Astrocyte (in vitro differentiated cells and primary cell): Measurements from ENCODE around the gene KCNK13. TPM values are rescaled to one million over a fixed set of nuclear protein-coding genes. Genes with fewer than 3 reads are reported as not detected.

Experiments
- DNase-seq: peaks from one replicate; pipeline ENCODE4 v3.0.0-alpha.2; 2010; ENCODE audit warnings: low read depth
- FAIRE-seq: peaks from 2 replicates; lab custom pipeline; 2011; peaks lifted over from hg19 to GRCh38; lab: Jason Lieb, UNC
- H2AFZ ChIP-seq: 2 replicates; pipeline ENCODE4 v1.6.0; 2012; ENCODE audit warnings: low read depth, low read length, inconsistent platforms
- H3K27ac ChIP-seq: 2 replicates; pipeline ENCODE4 v1.5.1; 2011; ENCODE audit warnings: low read depth, low read length, inconsistent platforms
- H3K27me3 ChIP-seq: 2 replicates; pipeline ENCODE4 v1.6.0; 2011; ENCODE audit warnings: low read length, inconsistent platforms; ENCODE audit not compliant: insufficient read depth
- H3K36me3 ChIP-seq: 2 replicates; pipeline ENCODE4 v1.5.1; 2011; ENCODE audit warnings: low read length, inconsistent platforms; ENCODE audit not compliant: insufficient read depth
- H3K4me1 ChIP-seq: 2 replicates; pipeline ENCODE4 v1.5.1; 2011; ENCODE audit warnings: low read length, inconsistent platforms; ENCODE audit not compliant: insufficient read depth
- H3K4me2 ChIP-seq: 2 replicates; pipeline ENCODE4 v1.6.0; 2012; ENCODE audit warnings: low read length, inconsistent platforms
- H3K4me3 ChIP-seq: 2 replicates; pipeline ENCODE4 v1.5.1; 2011; ENCODE audit warnings: low read depth, mild to moderate bottlenecking, low read length, inconsistent platforms; ENCODE audit not compliant: insufficient read depth
- H3K79me2 ChIP-seq: 2 replicates; pipeline ENCODE4 v1.6.0; 2012; ENCODE audit warnings: mild to moderate bottlenecking, low read length, inconsistent platforms; ENCODE audit not compliant: insufficient read depth
- H3K9ac ChIP-seq: 2 replicates; pipeline ENCODE4 v1.6.0; 2012; ENCODE audit warnings: mild to moderate bottlenecking, low read length, inconsistent platforms
- H3K9me3 ChIP-seq: 2 replicates; pipeline ENCODE4 v1.5.1; 2012; ENCODE audit warnings: low read depth, mild to moderate bottlenecking, low read length, inconsistent platforms; ENCODE audit not compliant: insufficient read depth
- H4K20me1 ChIP-seq: 2 replicates; pipeline ENCODE4 v1.6.0; 2012; ENCODE audit warnings: low read length, inconsistent platforms; ENCODE audit not compliant: insufficient read depth
- H3K27ac Mint-ChIP-seq: one replicate; pipeline ENCODE4 v1.8.0; 2021; ENCODE audit warnings: mild to moderate bottlenecking, mixed read lengths; ENCODE audit not compliant: unreplicated experiment
- H3K27me3 Mint-ChIP-seq: one replicate; pipeline ENCODE4 v1.8.0; 2021; ENCODE audit warnings: low read depth, mixed read lengths; ENCODE audit not compliant: unreplicated experiment
- H3K36me3 Mint-ChIP-seq: one replicate; pipeline ENCODE4 v1.8.0; 2021; ENCODE audit warnings: low read depth, mixed read lengths; ENCODE audit not compliant: unreplicated experiment
- H3K4me1 Mint-ChIP-seq: one replicate; pipeline ENCODE4 v1.8.0; 2021; ENCODE audit warnings: low read depth, mixed read lengths; ENCODE audit not compliant: unreplicated experiment
- H3K4me3 Mint-ChIP-seq: one replicate; pipeline ENCODE4 v1.8.0; 2021; ENCODE audit warnings: mild to moderate bottlenecking, moderate library complexity, mixed read lengths; ENCODE audit not compliant: unreplicated experiment
- H3K9me3 Mint-ChIP-seq: one replicate; pipeline ENCODE4 v1.8.0; 2021; ENCODE audit warnings: mild to moderate bottlenecking, mixed read lengths; ENCODE audit not compliant: unreplicated experiment
- CTCF ChIP-seq: IDR thresholded peaks from 2 replicates; pipeline ENCODE4 v1.5.1; 2011; ENCODE audit warnings: low read depth, mild to moderate bottlenecking, inconsistent platforms, low read length, moderate library complexity; ENCODE audit not compliant: insufficient read depth
- EZH2 ChIP-seq: IDR thresholded peaks from 2 replicates; pipeline ENCODE4 v1.6.1; 2012; ENCODE audit warnings: mild to moderate bottlenecking, low read length, inconsistent platforms; ENCODE audit not compliant: insufficient read depth
- total RNA-seq: library from RNA; stranded (reverse); gene quantifications from 2 replicates; pipeline ENCODE4 v1.2.1, GENCODE V29; 2021

KCNK13 gene
- total RNA-seq, 1 donor from 2014 or later = 0.09 TPM

- Histone ChIP-seq H3K4me3 (no peak overlapping the region), H3K4me1 (peaks cover 6% of the 10 kb centered on the region), H3K27ac (no peak overlapping the region), H3K4me2 (no peak overlapping the region), H3K27me3 (peaks cover 3% of the 10 kb centered on the region), H3K79me2 (no peaks in the 10 kb centered on the region), H4K20me1 (no peaks in the 10 kb centered on the region), H3K9ac (no peak overlapping the region), H3K9me3 (no peaks in the 10 kb centered on the region), H3K36me3 (no peaks in the 10 kb centered on the region), H2AFZ (no peak overlapping the region)
- Mint-ChIP-seq H3K4me1 (peaks cover 8% of the 10 kb centered on the region), H3K27ac (no peak overlapping the region), H3K4me3 (no peak overlapping the region), H3K9me3 (no peaks in the 10 kb centered on the region), H3K36me3 (no peaks in the 10 kb centered on the region), H3K27me3 (no peaks in the 10 kb centered on the region)
- TF ChIP-seq EZH2 (no peak), CTCF (no peak)
- no peak for FAIRE-seq
- no peak for DNase-seq
Measured at GRCh38 chr14:90114554-90114953, 52.8 kb downstream of the KCNK13 start.

DNA sequence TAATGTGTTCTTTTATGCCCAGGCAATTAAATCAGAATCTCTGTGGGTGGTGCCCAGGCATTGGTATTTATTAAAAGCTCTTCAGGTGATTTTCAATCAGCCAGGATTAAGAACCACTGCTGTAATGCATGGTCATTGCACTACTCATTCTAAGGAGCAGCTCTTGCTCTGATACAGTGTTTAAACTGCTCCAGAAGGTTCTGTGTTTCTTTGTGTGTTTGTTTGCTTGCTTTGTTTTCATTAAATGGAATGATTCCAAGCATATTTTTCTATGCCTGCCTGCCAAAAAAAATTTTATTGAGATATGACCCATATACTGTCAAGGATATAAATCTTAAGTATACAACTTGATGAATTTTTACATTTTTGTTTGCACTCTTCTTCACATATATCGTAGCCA, 54.0 kb downstream of the KCNK13 start:
- no peaks in the 10 kb centered on the region for H3K79me2 ChIP-seq
- H3K9ac ChIP-seq = no peak overlapping the region
- peaks cover 6% of the 10 kb centered on the region for H3K4me1 ChIP-seq
- H3K36me3 ChIP-seq = no peaks in the 10 kb centered on the region
- H3K27ac Mint-ChIP-seq = no peak overlapping the region
- peaks cover 8% of the 10 kb centered on the region for H3K4me1 Mint-ChIP-seq
- H3K27ac ChIP-seq = no peak overlapping the region
- peaks cover 2% of the 10 kb centered on the region for H3K27me3 Mint-ChIP-seq
- FAIRE-seq = no peak
- H3K27me3 ChIP-seq = peaks cover 3% of the 10 kb centered on the region
- no peak overlapping the region for H3K4me3 Mint-ChIP-seq
- no peak overlapping the region for H2AFZ ChIP-seq
- H3K4me2 ChIP-seq = no peak overlapping the region
- H3K9me3 ChIP-seq = no peaks in the 10 kb centered on the region
- DNase-seq = no peak
- H3K36me3 Mint-ChIP-seq = no peaks in the 10 kb centered on the region
- no peaks in the 10 kb centered on the region for H3K9me3 Mint-ChIP-seq
- H3K4me3 ChIP-seq = no peak overlapping the region
- H4K20me1 ChIP-seq = no peaks in the 10 kb centered on the region
- TF ChIP-seq CTCF (no peak), EZH2 (no peak)

DNA sequence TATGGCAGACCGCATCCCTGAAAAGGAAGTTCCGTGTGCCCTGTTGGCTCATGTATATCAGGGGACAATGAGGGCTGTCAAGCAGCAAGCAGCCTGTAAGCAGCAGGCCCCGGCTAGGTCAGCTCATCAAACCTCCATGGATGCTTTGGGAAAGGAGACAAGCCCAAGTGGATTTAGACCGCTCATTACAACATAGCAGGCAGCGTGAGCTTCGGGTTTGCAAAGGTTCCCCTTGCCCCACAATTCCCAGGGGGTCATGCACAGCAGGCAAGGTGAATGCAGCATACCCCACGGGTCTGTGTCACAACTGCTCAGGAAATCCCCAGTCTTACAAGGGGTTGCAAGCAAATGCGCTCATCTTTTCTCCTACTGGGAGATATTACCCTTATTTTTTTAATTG, 54.6 kb downstream of the KCNK13 start:
- FAIRE-seq (no peak), DNase-seq (no peak)
- H3K4me3 Mint-ChIP-seq = no peak overlapping the region
- H3K27me3 ChIP-seq = peaks cover 3% of the 10 kb centered on the region
- H3K36me3 ChIP-seq = no peaks in the 10 kb centered on the region
- H3K9me3 Mint-ChIP-seq = no peaks in the 10 kb centered on the region
- H3K9me3 ChIP-seq = no peaks in the 10 kb centered on the region
- H3K27ac ChIP-seq = no peak overlapping the region
- no peak overlapping the region for H3K4me2 ChIP-seq
- H3K36me3 Mint-ChIP-seq = no peaks in the 10 kb centered on the region
- H3K79me2 ChIP-seq = no peaks in the 10 kb centered on the region
- H3K9ac ChIP-seq = no peak overlapping the region
- TF ChIP-seq EZH2 = no peak
- no peak for TF ChIP-seq CTCF
- peaks cover 3% of the 10 kb centered on the region for H3K27me3 Mint-ChIP-seq
- no peaks in the 10 kb centered on the region for H4K20me1 ChIP-seq
- no peak overlapping the region for H3K4me3 ChIP-seq
- H2AFZ ChIP-seq = no peak overlapping the region
- H3K27ac Mint-ChIP-seq = no peak overlapping the region
- peaks cover 6% of the 10 kb centered on the region for H3K4me1 ChIP-seq
- peaks cover 8% of the 10 kb centered on the region for H3K4me1 Mint-ChIP-seq
